MM.1S (cell line): ENCODE data around the gene LDLRAD4.

ENCODE experiments used
- EZH2 ChIP-seq: fragments of 300-600 bp; sonication (generic); optimal IDR thresholded peaks from 2 replicates; pipeline ENCODE3; 2017; ENCODE audit warnings: low read depth, mild to moderate bottlenecking, antibody characterized with exemption, low read length, mixed read lengths
- TF ChIP-seq, protein P1 (sequence below): fragments of 300-600 bp; sonication (generic); IDR thresholded peaks from 2 replicates; pipeline ENCODE4 v1.5.1; 2016; ENCODE audit warnings: antibody characterized with exemption, low read length, mixed read lengths

DNA sequence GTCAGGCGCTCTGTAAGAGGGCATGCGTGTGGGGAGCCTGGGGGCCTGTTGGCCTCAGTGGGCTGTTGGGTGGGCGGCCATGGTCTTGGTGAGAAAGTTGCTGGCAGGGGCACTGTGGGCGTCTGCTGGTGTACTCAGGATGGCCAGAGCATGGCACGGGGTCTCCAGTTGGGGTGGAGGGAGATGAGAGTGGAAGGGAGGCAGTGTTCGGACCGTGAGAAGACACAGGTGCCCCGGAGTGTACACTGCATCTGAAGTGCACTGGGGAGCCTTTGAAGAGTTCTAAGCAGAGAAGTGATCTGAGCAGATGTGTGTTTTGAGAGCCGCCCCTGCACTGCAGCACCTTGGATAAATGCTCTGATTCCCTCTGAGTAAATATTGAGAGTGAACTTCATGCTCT lies 150.8 kb downstream of the LDLRAD4 start:
- TF ChIP-seq, protein P1, sequence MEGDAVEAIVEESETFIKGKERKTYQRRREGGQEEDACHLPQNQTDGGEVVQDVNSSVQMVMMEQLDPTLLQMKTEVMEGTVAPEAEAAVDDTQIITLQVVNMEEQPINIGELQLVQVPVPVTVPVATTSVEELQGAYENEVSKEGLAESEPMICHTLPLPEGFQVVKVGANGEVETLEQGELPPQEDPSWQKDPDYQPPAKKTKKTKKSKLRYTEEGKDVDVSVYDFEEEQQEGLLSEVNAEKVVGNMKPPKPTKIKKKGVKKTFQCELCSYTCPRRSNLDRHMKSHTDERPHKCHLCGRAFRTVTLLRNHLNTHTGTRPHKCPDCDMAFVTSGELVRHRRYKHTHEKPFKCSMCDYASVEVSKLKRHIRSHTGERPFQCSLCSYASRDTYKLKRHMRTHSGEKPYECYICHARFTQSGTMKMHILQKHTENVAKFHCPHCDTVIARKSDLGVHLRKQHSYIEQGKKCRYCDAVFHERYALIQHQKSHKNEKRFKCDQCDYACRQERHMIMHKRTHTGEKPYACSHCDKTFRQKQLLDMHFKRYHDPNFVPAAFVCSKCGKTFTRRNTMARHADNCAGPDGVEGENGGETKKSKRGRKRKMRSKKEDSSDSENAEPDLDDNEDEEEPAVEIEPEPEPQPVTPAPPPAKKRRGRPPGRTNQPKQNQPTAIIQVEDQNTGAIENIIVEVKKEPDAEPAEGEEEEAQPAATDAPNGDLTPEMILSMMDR, result no peak
- no peak for TF ChIP-seq EZH2
